ENCODE data around the gene PTH2. TPM values are rescaled to one million over a fixed set of nuclear protein-coding genes. Genes with fewer than 3 reads are reported as not detected.
"Not testable (repeated sequence)": the region's sequence is repeated elsewhere in the genome, so short reads cannot be mapped to it uniquely, and the experiment has no call there.

The PTH2 gene
- not detected for polyA plus RNA-seq (ENCODE audit: insufficient read length in 10 of 10)
- long read RNA-seq, donor 1: 0 reads
- long read RNA-seq, donor 2: 0 reads
- long read RNA-seq, donor 3: 0 reads
- long read RNA-seq, donor 4, partial matches to known transcripts: 0 of 1 reads
- long read RNA-seq, donor 4, other reads (novel, unspliced or antisense): 0 of 1 reads
- long read RNA-seq, donor 5: 0 reads
- long read RNA-seq, donor 6: 0 reads
- long read RNA-seq, donor 7: 0 reads
- long read RNA-seq, donor 8: 0 reads
- long read RNA-seq, donor 9: 0 reads

- no peak for DNase-seq
These were observed at the start of gene PTH2 for GRCh38 chr19:49423071-49423984. TSS of gene PTH2 (minus strand) at chr19:49423441. CDS start at chr19:49423339, 102 bp downstream.

- no peak for DNase-seq
These were observed 49.7 kb upstream of the PTH2 start for GRCh38 chr19:49472936-49473335.

- no peak for DNase-seq
These were observed 47.4 kb upstream of the PTH2 start for GRCh38 chr19:49470615-49470978.

- no peak for DNase-seq
These were observed 46.8 kb upstream of the PTH2 start for GRCh38 chr19:49469828-49470614.

- peak; percentile 67 to 94 (median 87) for DNase-seq
These were observed 45.7 kb upstream of the PTH2 start for GRCh38 chr19:49468746-49469447.

GRCh38 chr19:49468199-49468598 is 45.0 kb upstream of the PTH2 start:
- DNase-seq: no peak

- DNase-seq: no peak
These were observed 42.1 kb upstream of the PTH2 start for GRCh38 chr19:49465371-49465770.

- DNase-seq: no peak
These were observed 40.9 kb upstream of the PTH2 start for GRCh38 chr19:49463960-49464740.

- DNase-seq: no peak
These were observed 39.3 kb upstream of the PTH2 start for GRCh38 chr19:49462492-49462891.

- DNase-seq: no peak
These were observed 38.4 kb upstream of the PTH2 start for GRCh38 chr19:49461656-49462055.

GRCh38 chr19:49461130-49461529 is 37.9 kb upstream of the PTH2 start:
- not testable (repeated sequence) for DNase-seq

GRCh38 chr19:49459388-49459787 is 36.1 kb upstream of the PTH2 start:
- no peak for DNase-seq

GRCh38 chr19:49458567-49458903 is 35.3 kb upstream of the PTH2 start:
- DNase-seq: no peak

- DNase-seq: peak in 1 of 3 donors; percentile 71
These were observed 33.1 kb upstream of the PTH2 start for GRCh38 chr19:49456326-49456725.

- peak in 2 of 3 donors; percentile 77 to 92 for DNase-seq
These were observed 32.5 kb upstream of the PTH2 start for GRCh38 chr19:49455773-49456172.

GRCh38 chr19:49453757-49454240 is 30.6 kb upstream of the PTH2 start:
- DNase-seq: no peak

GRCh38 chr19:49453013-49453756 is 29.9 kb upstream of the PTH2 start, which contains the start of gene ALDH16A1:
TSS of gene ALDH16A1 (plus strand) at chr19:49453225. CDS start at chr19:49453332, 107 bp downstream.
- peak; percentile 98 to 99 (median 98) for DNase-seq

GRCh38 chr19:49451430-49452181 is 28.4 kb upstream of the PTH2 start, which contains the start of gene PIH1D1:
TSS of gene PIH1D1 (minus strand) at chr19:49451814. CDS start at chr19:49451574, 240 bp downstream.
- DNase-seq: peak; percentile 97 to 99 (median 98)

GRCh38 chr19:49450405-49450804 is 27.2 kb upstream of the PTH2 start:
- no peak for DNase-seq

Measured in muscle of back (tissue), 13 donors.